Measurements from ENCODE around the gene SLC8A1. TPM values are rescaled to one million over a fixed set of nuclear protein-coding genes. Genes with fewer than 3 reads are reported as not detected.

The SLC8A1 gene
- total RNA-seq, 1 experiment from 2014 or later: 1.6 TPM

DNA sequence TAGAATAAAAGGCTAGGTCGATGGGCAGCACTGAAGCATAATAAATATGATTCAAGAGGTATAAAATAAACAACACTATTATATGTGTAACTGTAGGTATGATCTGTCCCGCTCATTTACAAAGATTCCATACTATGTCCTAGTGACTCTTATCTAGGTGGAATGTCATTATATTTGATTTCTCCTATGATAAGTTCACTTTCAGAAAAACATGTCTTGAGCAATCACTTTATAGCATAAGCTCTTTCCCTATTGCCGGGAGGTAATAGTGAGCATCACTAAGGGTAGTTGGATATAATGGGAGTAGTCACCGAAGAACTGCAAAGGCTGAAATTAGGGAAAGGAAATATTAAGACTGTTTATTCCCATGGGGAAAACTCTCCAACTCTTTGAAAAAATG is 342.5 kb downstream of the SLC8A1 start:
- Mint-ChIP-seq H3K36me3 (ENCODE audit: insufficient read depth, unreplicated experiment) (no peaks in the 10 kb centered on the region), H3K4me3 (ENCODE audit: unreplicated experiment) (no peak overlapping the region), H3K27me3 (ENCODE audit: insufficient read depth, unreplicated experiment) (no peaks in the 10 kb centered on the region), H3K9me3 (ENCODE audit: unreplicated experiment) (no peaks in the 10 kb centered on the region), H3K27ac (ENCODE audit: low read depth, unreplicated experiment) (no peak overlapping the region), H3K4me1 (ENCODE audit: insufficient read depth, unreplicated experiment) (no peaks in the 10 kb centered on the region)
- CTCF ChIA-PET: interaction anchor here (0.7 kb wide), 1 partner anchor 899 kb away, joined by 3 read pairs; no protein-coding TSS in a partner anchor
- TF ChIP-seq, protein P1, sequence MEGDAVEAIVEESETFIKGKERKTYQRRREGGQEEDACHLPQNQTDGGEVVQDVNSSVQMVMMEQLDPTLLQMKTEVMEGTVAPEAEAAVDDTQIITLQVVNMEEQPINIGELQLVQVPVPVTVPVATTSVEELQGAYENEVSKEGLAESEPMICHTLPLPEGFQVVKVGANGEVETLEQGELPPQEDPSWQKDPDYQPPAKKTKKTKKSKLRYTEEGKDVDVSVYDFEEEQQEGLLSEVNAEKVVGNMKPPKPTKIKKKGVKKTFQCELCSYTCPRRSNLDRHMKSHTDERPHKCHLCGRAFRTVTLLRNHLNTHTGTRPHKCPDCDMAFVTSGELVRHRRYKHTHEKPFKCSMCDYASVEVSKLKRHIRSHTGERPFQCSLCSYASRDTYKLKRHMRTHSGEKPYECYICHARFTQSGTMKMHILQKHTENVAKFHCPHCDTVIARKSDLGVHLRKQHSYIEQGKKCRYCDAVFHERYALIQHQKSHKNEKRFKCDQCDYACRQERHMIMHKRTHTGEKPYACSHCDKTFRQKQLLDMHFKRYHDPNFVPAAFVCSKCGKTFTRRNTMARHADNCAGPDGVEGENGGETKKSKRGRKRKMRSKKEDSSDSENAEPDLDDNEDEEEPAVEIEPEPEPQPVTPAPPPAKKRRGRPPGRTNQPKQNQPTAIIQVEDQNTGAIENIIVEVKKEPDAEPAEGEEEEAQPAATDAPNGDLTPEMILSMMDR (IDR thresholded peaks at IDR 0.05; ENCODE audit: unreplicated experiment): no peak
- POLR2A ChIA-PET: interaction anchor here (0.8 kb wide), 1 partner anchor 9 kb away, joined by 3 read pairs; no protein-coding TSS in a partner anchor
- BruUV-seq (replicated peaks): no TSS peak
- DNase-seq (ENCODE audit: unreplicated experiment): no peak
- intact Hi-C loops (cut with micrococcal nuclease): loop anchor here (10.0 kb wide), 1 partner anchor 195 kb away; no protein-coding TSS in a partner anchor

DNA sequence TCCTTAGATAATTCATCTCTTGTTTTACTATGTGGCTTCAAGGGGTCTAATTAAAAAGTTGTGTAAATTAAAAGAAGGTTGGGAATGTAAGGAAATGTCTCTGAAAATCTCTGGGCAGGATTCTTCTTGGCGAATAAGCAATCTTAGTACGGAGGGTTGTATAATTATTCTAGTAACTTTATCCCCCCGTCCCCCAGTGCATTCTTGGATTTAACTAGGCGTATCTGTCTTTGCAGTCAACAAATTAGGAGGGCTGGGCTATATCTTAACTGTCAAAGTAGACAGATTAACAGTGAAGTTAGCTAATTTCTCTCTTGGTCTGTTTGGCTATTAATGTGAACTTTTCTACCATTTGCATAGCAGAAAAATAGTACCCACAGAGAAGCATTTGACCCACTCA is 343.0 kb downstream of the SLC8A1 start:
- intact Hi-C loops (cut with micrococcal nuclease): loop anchor here (10.0 kb wide), 1 partner anchor 194 kb away; no protein-coding TSS in a partner anchor
- CTCF ChIA-PET: no interaction called here
- no TSS peak for BruUV-seq (replicated peaks)

DNA sequence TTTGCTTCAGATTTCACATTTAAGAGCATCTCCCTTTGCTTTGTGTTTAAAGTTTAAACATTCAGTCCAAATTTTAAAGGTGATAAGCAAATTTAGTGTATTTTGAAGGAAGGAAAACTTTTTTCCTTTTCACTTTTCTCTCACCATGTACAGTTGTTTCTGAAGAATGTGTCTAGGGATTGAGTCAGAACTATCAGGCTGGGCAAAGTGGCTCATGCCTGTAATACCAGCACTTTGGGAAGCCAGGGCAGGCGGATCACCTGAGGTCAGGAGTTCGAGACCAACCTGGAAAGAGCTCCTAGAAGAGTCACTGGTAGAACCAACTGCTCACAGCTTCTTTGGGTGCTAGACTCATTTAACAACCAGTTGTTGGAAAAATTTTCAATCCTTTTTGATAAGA is 345.8 kb downstream of the SLC8A1 start:
- no peaks in the 10 kb centered on the region for H3K36me3 Mint-ChIP-seq (ENCODE audit: insufficient read depth, unreplicated experiment)
- no peak overlapping the region for H3K4me3 Mint-ChIP-seq (ENCODE audit: unreplicated experiment)
- BruUV-seq (replicated peaks): no TSS peak
- ChIA-PET POLR2A (interaction anchor here (1.1 to 1.2 kb wide), 2 partner anchors 10 to 87 kb away, joined by 3 to 4 read pairs; no protein-coding TSS in a partner anchor), CTCF (interaction anchor here (0.6 kb wide), 2 partner anchors 9 to 31 kb away, joined by 3 to 7 read pairs; no protein-coding TSS in a partner anchor)
- no peaks in the 10 kb centered on the region for H3K27me3 Mint-ChIP-seq (ENCODE audit: insufficient read depth, unreplicated experiment)
- no peak overlapping the region for H3K27ac Mint-ChIP-seq (ENCODE audit: low read depth, unreplicated experiment)
- peaks cover 17% of the 10 kb centered on the region for H3K4me1 Mint-ChIP-seq (ENCODE audit: insufficient read depth, unreplicated experiment)
- H3K9me3 Mint-ChIP-seq (ENCODE audit: unreplicated experiment): no peaks in the 10 kb centered on the region
- DNase-seq (ENCODE audit: unreplicated experiment): no peak
- TF ChIP-seq, protein P1 (IDR thresholded peaks at IDR 0.05; ENCODE audit: unreplicated experiment): no peak
- intact Hi-C loops (cut with micrococcal nuclease): loop anchor here (10.0 kb wide), 1 partner anchor 191 kb away; no protein-coding TSS in a partner anchor

More for the DNA sequence above, 343.0 kb downstream of the SLC8A1 start:
- TF ChIP-seq, protein P1 (IDR thresholded peaks at IDR 0.05; ENCODE audit: unreplicated experiment): no peak
- DNase-seq (ENCODE audit: unreplicated experiment): no peak
- POLR2A ChIA-PET: interaction anchor here (0.8 kb wide), 1 partner anchor 10 kb away, joined by 3 read pairs; no protein-coding TSS in a partner anchor
- Mint-ChIP-seq H3K27me3 (ENCODE audit: insufficient read depth, unreplicated experiment) (no peaks in the 10 kb centered on the region), H3K4me1 (ENCODE audit: insufficient read depth, unreplicated experiment) (no peaks in the 10 kb centered on the region), H3K27ac (ENCODE audit: low read depth, unreplicated experiment) (no peak overlapping the region), H3K4me3 (ENCODE audit: unreplicated experiment) (no peak overlapping the region), H3K36me3 (ENCODE audit: insufficient read depth, unreplicated experiment) (no peaks in the 10 kb centered on the region), H3K9me3 (ENCODE audit: unreplicated experiment) (no peaks in the 10 kb centered on the region)

DNA sequence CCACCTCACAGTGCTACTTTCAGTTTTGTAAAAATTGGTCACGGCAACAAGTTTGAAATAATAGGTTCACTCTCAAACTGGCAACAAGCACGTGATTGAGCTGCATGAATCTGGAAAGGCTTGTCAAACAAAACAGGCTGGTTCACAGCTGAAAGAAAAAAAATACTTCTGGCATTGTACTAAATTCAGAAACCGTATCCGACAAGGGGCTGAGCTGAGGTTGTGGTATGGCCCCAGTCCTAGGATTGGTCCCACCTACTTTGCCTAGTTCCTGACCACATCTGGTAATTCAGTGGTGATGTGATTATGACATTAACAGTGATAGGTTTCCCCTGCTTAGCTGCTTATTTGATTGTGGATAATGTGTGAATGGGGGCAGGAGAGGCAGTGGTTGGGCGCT is 346.3 kb downstream of the SLC8A1 start:
- TF ChIP-seq, protein P1 (IDR thresholded peaks at IDR 0.05; ENCODE audit: unreplicated experiment): no peak
- Mint-ChIP-seq H3K27me3 (ENCODE audit: insufficient read depth, unreplicated experiment) (no peaks in the 10 kb centered on the region), H3K9me3 (ENCODE audit: unreplicated experiment) (no peaks in the 10 kb centered on the region), H3K4me3 (ENCODE audit: unreplicated experiment) (no peak overlapping the region), H3K36me3 (ENCODE audit: insufficient read depth, unreplicated experiment) (no peaks in the 10 kb centered on the region), H3K4me1 (ENCODE audit: insufficient read depth, unreplicated experiment) (peaks cover 19% of the 10 kb centered on the region), H3K27ac (ENCODE audit: low read depth, unreplicated experiment) (no peak overlapping the region)
- ChIA-PET POLR2A (interaction anchor here (0.8 to 1.2 kb wide), 3 partner anchors 9 to 230 kb away, joined by 3 to 4 read pairs (median 3); no protein-coding TSS in a partner anchor), CTCF (interaction anchor here (0.6 kb wide), 1 partner anchor 32 kb away, joined by 7 read pairs; no protein-coding TSS in a partner anchor)
- intact Hi-C loops (cut with micrococcal nuclease): loop anchor here (10.0 kb wide), 1 partner anchor 191 kb away; no protein-coding TSS in a partner anchor
- no peak for DNase-seq (ENCODE audit: unreplicated experiment)
- no TSS peak for BruUV-seq (replicated peaks)
